NCI-H2081 treated with DMSO at 0.1 percent for 48 hours (cell line): ENCODE results near the gene STX10.

Experiments used
- DNase-seq: peaks from one replicate; lab custom pipeline; 2025; lab: John Stamatoyannopoulos, UW

STX10 gene

DNA sequence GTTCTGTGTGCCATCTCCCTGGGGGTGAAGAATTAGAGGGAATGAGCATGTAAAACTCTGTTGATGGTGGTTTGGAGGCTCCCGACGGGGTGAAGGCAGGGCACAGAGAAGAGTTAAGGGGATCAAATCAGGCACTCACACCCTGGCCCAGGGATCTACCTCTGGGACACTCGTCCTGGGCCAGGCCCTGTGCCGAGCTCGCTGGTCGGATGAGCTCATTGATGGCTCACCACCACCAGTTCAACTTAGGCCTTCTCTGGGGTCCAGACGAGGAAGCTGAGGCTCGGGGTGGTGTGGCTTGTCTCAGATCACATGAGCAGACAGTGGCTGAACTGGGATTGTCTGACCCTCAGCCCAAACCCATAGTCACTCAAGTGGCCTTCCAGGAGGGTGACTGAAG lies 30.5 kb downstream of the STX10 start:
- DNase-seq = no peak

- DNase-seq = no peak
Measured at GRCh38 chr19:13118424-13119193, 31.6 kb downstream of the STX10 start.

GRCh38 chr19:13117772-13118423 lies 32.3 kb downstream of the STX10 start, which contains the start of gene NACC1:
Gene NACC1 (plus strand): TSS chr19:13118264. CDS start chr19:13135208, 16,944 bp downstream.
- DNase-seq = peak; percentile 67

GRCh38 chr19:13117176-13117771 lies 32.9 kb downstream of the STX10 start:
- DNase-seq = no peak

DNA sequence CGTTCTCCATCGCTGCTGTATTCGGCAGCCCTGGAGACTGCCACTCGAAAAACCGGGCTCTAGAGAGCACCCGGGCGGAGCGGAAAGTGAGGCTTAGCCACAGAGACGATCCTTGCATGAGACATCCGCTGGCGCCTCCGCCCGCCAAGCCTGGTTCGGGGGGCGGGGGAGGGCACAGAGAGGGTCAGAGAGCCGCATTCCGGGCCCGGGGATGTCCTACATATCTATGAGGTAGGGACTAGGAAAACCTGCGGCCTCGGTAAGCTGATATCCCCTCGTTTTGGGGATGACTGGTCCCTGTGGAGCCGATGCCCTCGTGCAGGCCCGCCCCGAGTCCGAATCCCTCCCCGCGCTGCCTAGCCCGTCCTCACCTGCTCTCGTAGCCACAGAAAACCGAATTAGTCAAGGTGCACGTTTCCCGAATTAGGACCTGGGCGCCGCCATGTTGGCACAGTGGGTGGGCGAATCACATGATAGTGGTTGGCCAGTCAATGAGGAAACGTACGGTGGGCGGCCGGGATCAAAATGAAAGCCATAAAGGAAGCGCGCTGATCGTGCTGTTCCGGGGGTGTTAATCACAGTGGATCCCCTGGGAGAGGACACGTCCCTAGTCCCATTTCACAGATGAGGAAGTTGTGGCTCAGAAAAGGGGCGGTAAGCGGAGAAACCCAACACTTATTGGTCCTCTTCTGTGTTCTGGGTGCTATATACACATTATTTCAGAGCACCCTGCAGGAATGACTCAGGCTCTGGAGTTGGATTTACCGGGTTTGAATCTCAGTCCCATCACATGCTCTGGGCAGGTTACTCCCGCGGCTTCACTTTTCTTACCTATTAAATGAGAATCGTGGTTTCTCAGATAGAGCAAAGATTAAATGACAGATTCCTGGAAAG lies 33.6 kb downstream of the STX10 start, which contains the start of gene TRMT1:
Gene TRMT1 (minus strand): TSS at position 459 of the 894 bp plus-strand sequence. CDS start 341 bp downstream, at position 118.
- peak; percentile 56 for DNase-seq

DNA sequence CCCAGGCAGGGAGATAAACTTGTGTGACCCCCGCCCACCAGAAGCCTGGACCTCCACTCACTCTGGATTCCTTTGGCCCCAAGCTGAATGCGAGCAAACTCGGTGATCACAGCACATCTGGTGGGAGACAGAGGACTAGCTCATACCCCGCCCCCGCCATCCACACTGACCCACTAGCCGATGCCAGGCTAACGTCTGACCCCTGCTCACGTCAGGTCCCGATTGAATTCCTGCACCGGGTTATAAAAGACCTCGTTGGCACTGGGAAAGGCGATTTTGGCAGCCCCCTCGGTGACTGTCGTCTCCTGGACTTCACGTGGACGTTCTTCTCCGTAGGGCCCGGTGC lies 34.3 kb downstream of the STX10 start:
- no peak for DNase-seq

GRCh38 chr19:13112555-13112954 lies 37.6 kb downstream of the STX10 start:
- DNase-seq = no peak

GRCh38 chr19:13110099-13110610 lies 40.0 kb downstream of the STX10 start:
- no peak for DNase-seq

DNA sequence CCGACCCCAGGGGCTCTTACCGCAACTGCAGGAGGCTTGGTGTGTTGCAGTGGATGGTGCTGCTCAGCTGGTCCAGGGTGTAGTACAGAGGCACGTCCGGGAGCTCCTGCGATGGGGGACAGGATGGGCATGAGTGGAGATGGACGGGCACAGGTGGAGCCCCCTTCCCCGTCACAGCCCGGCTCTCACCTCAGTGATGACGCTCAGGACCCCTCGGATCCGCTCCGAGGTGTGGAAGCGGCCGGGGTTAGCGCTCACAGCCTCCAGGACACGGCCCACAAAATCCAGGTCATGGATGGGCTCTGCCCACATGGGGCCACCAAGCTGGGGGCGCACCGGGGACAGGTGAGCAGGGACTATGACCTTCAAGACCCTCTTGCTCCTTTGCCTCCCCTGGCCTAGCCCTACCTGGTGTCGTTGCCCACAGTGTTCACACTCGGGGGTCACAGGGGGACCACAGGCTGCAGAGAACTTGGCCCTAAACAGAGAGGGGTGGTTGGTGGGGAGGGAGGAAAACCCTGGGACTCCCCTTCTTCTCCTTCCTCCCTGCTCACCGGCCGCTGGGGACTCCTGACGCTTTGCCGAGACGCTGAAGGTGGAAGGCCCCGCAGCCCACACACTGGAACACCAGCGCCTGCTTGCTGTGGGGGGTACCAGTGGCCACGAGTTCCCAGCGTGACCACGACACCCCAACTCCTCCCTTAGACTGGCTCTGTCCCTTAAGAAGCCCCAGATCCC lies 40.6 kb downstream of the STX10 start:
- no peak for DNase-seq

DNA sequence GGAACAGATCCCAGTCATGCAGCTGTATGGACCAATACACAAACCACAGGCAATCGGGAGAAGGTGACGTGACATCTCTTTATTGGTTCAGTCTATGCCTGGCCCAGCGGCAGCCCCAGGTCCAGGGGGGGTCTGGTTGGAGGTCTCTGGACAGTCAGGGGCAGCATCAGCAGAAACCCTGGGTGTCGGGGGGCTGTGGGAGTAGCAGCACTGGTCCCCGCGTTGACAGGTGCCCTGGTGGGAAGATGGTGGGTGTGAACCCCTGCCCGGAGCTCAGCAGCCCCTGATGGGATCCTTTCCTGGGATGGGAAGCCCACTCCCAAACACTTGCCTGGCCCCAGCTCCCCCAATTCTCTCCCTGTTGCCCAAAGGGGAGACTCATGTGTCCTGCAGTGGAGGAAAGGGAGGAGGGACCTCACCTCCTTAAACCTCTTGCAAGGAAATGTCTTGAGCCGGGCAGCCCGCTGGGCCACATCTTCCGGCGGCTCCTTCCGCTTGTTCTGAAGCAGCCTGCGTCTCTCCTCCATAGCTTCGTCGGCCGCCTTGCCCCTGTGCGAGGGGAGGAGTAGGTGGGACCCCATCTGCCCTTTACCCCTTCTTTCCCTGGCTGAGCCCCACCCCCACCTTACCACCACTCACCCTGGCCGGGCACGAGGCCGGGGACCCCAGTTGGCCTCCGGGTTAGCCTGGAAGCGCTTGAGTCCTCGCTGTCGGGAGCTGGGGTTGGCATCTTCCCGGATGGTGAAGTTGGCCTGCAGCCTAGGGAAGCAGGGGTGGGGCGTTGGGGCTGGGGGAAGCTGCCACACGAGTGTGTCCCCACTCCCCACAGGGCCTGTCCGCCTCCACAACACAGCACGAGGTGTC lies 45.1 kb downstream of the STX10 start:
- no peak for DNase-seq

- DNase-seq = no peak
Measured at GRCh38 chr19:13104360-13104847, 45.8 kb downstream of the STX10 start.

GRCh38 chr19:13103581-13104359 lies 46.4 kb downstream of the STX10 start:
- no peak for DNase-seq

GRCh38 chr19:13102666-13103580 lies 47.3 kb downstream of the STX10 start, which contains the start of gene LYL1:
Gene LYL1 (minus strand): TSS chr19:13102858. CDS start chr19:13101171, 1,687 bp downstream.
- no peak for DNase-seq

- no peak for DNase-seq
Measured at GRCh38 chr19:13102416-13102665, 47.8 kb downstream of the STX10 start.

DNA sequence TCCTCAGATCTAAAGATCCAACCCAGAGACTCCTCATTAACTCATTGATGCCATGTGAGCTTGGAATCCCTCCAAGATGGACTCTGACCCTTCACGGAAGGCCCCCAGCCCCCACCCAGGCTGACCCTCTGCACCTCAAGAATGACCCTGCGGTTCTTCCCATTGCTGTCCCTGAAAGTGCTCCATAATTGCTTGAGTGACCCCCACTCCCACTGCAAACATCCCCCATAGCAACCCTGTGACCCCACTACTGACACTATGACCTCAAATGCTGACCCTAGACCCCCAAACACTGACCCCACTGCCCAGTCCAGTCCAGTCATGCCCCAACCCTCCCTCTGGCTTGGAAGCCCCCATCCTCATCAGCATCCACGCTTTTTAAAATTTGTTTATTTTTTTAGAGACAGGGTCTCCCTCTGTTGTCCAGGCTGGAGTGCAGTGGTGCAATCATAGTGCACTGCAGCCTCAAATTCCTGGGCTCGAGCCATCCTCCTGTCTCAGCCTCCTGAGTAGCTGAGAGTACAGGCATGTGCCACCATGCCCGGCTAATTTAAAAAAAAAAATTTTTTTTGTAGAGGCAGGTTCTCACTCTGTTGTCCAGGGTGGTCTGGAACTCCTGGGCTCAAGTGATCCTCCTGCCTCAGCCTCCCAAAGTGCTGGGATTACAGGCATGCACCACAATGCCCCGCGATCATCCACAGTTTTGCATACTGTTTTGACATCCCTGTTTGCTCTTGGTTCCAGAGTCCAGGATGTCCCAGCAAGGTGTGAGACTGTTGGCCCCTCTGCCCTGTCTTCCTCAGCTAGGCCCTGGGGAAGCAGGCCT lies 48.4 kb downstream of the STX10 start:
- no peak for DNase-seq

GRCh38 chr19:13100841-13101589 lies 49.2 kb downstream of the STX10 start:
- no peak for DNase-seq
